Neural cell (in vitro differentiated cells): ENCODE measurements around the gene SEZ6.

Experiments
- CTCF ChIP-seq: fragments of 450-650 bp; IDR thresholded peaks from 2 replicates; pipeline ENCODE4 v1.5.1; 2014; ENCODE audit warnings: antibody characterized with exemption, mild to moderate bottlenecking, moderate library complexity; ENCODE audit not compliant: poor library complexity, severe bottlenecking
- EZH2 ChIP-seq: fragments of 200-600, 300-800 bp; shearing (Covaris generic), sonication (generic); IDR thresholded peaks from 2 replicates; pipeline ENCODE4 v1.6.1; 2014; ENCODE audit warnings: antibody characterized with exemption, low read length, borderline replicate concordance, mild to moderate bottlenecking; ENCODE audit not compliant: insufficient read depth, poor library complexity, severe bottlenecking
- POLR2AphosphoS5 ChIP-seq: IDR thresholded peaks from 2 replicates; pipeline ENCODE4 v1.6.1; 2012
- SMC3 ChIP-seq: fragments of 450-650 bp; conservative IDR thresholded peaks from 2 replicates; pipeline ENCODE4 v1.6.1; 2014; ENCODE audit warnings: antibody characterized with exemption, mild to moderate bottlenecking, moderate library complexity; ENCODE audit not compliant: poor library complexity

GRCh38 chr17:28969706-28970393 lies 36.0 kb downstream of the SEZ6 start:
- TF ChIP-seq CTCF (no peak), SMC3 (no peak), POLR2AphosphoS5 (no peak), EZH2 (no peak)
